NCI-H2171 (cell line): ENCODE data around the gene CLIC3.

ENCODE experiments used
- DNase-seq: peaks from one replicate; lab custom pipeline; 2025; lab: John Stamatoyannopoulos, UW

Gene CLIC3

GRCh38 chr9:136964171-136964689 is 32.1 kb downstream of the CLIC3 start:
- no peak for DNase-seq

- no peak for DNase-seq
Measured at GRCh38 chr9:136963751-136964150, 32.6 kb downstream of the CLIC3 start.

GRCh38 chr9:136963341-136963740 is 33.0 kb downstream of the CLIC3 start:
- no peak for DNase-seq

DNA sequence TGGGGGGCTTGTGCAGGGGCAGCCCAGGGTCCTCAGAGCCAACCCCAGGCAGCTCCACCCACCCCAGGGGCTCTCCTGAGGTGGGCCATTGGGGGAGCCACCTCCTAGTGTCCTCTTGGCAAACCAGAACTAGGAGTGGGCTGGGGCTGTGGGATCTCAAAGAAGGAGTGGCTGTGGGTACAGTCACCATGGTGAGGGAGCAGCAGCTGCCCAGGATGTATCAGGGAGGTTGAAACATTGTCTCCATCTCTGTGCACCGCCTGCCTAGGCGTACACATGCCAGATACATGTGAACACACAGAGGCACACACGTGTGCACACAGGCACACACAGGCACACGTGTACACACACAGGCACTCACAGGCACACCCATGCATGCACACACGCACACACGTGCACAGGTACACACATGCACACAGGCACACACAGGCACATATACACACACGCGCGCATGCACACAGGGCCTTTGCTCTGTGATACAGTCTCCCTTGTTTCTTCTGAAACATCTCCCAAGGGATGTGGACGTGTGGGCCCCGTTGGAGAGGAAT is 33.6 kb downstream of the CLIC3 start:
- no peak for DNase-seq

- DNase-seq: no peak
Measured at GRCh38 chr9:136962163-136962562, 34.2 kb downstream of the CLIC3 start.

DNA sequence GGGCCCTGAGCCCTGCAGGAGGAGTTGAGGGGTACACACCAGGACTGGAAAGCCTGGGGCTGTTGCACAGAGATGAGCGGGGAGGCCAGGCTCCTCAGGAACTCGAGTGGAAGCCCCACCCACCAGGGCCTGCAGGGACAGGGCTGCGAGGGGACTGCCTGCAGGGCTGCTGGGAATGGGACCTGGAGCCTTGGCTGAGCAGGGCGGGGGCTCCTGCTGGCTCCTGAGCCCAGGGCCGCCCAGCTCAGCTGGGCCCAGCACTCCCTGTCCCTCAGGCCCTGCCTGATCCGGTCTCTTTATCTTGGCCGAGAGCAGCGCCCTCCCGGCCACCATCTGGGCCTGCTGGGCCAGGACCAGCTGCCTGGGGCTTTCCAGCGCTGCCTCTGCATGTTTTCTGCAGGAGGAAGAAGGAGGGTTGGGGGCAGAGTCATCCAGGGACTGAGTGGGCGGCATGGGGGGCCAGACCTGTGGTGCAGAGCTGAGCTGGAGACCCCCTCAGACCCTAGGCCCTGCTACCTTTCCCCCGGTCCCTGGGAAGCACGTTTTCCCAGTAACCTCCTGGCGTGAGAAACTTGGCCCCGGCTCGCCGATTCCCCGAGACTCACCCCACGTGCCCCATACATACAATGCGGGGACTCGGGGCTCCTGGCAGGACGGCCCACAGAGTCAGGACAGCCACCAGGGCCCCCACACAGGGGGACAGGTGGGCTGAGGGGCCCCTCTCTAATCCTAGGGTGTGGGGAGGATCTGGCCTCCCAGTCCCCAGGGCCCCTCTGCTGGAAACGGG is 34.9 kb downstream of the CLIC3 start:
- DNase-seq: no peak

DNA sequence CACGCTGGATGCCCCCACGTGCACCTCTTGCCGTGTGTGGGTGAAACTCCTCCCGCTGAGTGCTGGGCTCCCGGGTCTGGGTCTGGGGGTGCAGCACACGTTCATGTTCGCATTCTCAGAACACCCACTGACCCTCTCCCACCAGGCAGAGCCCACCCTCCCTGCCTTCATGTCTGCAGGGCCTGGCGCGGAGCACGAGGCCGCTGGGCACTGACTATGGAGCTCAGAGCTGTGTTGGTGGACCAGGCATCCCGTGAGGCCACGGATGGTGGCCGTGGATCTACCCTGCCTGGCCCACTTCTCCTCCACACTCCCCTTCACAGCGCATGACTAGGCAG is 35.5 kb downstream of the CLIC3 start:
- no peak for DNase-seq

GRCh38 chr9:136960212-136960937 is 36.0 kb downstream of the CLIC3 start:
- DNase-seq: no peak

DNA sequence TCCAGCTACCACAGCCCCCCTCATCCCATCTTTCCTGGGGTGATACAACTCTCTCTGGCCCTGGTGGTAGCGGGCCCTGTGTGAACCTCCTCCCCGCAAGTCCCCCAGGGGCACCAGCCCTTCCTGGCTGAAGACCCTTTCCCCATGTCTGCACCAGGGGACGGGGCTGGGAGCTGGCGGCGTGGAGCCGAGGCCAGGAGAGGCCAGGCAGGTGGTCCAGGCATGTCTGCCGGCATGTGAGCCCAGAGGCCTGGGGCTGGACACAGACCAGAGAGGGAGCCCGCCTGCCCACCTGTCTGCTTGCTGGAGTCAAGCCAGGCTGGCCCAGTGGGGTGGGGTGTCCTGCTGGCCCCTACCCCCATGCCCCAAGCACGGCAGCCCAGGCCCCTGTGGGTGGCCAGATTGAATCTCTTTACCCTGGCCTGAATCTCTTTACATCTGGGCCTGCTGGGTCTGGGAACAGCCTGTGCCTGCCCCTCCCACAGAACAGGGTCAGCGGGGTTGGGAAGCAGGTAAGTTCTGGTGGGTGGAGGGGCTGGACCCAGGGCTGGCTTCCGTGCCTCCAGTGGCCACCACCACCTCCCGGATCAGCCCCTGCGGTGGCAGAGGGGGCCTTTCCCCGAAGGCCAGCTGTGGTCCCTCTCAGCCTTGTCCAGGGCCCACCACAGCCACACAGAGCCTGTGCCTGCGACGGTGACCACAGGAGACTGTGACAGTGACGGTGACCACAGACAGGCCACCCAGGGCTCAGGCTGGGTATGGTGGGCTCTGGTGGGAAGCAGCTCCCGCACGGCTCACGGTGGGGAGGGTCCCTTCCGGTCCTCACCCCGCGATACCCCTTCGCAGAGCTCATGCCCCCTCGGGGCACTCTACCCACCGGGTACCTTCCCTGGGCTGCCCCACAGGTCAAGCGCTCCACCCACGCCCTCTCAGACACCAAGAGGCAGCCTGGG is 37.2 kb downstream of the CLIC3 start:
- DNase-seq: no peak

GRCh38 chr9:136958473-136958872 is 37.9 kb downstream of the CLIC3 start:
- DNase-seq: no peak

DNA sequence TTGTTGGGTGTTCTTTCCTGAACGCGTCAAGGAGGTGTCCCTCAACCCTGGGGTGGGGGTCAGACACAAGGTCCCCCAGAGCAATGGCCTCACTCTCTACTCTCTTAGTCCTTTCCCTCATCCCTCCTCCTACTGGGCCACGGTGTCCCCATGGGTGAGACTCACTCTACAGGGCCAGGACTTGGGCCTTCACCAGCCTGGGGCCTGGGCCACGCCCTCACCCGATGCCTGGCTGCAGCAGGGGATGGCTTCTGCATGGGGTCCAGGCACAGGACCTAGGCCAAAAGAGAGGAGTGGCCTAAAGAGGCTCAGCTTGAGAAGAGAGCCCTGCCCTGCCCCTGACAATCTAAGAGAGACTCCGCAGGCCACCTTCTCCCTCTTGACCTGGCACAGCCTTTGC is 38.5 kb downstream of the CLIC3 start:
- no peak for DNase-seq

- DNase-seq: no peak
Measured at GRCh38 chr9:136957461-136957860, 38.9 kb downstream of the CLIC3 start.

DNA sequence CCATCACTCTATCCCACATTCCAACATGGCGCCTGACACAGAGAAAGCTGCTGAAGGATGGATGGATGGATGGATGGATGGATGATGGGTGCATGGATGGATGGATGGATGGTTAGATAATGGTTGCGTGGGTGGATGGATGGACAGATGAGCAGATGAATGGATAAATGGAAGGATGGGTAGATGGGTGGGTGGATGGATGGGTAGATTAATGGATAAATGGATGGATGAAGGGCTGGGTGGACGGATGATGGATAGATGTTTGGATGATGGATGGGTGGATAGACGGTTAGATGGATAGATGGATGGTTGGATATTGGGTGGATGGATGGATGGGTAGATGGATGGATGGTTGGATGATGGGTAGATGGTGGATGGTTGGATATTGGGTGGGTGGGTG is 39.8 kb downstream of the CLIC3 start:
- DNase-seq: no peak

- no peak for DNase-seq
Measured at GRCh38 chr9:136955943-136956335, 40.4 kb downstream of the CLIC3 start.

DNA sequence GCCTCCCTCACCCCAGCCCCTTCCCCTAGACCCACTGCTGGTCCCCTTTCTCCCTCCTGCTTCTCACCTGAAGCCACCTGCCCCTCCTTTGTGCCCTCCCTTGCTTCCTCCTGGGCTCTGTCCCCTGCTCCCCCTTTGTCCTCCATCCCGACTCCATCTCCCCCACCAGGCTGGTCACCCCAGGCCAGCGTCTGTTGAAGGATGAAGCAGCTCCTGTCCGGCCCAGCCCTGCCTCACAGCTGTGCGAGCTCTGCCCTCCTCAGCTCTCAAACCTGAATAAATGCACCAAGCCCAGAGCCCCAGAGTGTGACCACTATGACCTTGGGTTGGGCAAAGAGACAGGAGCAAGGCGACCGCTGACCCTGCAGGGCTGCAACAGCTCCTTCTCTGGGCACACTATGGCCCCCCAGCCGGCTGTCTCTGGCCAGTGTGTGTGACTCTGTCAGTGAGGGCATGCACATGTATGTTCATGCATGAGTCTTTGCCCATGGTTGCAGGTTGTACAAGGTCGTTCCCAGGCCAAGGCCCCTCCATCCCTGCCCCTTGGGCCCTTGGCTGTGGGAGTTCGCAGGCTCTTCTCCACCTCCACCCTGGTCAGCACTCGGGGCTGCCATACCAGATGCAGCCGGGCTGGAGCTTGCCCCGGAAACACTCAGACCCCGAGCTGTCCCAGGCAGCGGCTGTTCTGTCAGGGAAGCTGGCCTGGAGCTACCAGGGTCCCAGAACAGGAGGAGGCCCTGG is 41.0 kb downstream of the CLIC3 start:
- DNase-seq: no peak

DNA sequence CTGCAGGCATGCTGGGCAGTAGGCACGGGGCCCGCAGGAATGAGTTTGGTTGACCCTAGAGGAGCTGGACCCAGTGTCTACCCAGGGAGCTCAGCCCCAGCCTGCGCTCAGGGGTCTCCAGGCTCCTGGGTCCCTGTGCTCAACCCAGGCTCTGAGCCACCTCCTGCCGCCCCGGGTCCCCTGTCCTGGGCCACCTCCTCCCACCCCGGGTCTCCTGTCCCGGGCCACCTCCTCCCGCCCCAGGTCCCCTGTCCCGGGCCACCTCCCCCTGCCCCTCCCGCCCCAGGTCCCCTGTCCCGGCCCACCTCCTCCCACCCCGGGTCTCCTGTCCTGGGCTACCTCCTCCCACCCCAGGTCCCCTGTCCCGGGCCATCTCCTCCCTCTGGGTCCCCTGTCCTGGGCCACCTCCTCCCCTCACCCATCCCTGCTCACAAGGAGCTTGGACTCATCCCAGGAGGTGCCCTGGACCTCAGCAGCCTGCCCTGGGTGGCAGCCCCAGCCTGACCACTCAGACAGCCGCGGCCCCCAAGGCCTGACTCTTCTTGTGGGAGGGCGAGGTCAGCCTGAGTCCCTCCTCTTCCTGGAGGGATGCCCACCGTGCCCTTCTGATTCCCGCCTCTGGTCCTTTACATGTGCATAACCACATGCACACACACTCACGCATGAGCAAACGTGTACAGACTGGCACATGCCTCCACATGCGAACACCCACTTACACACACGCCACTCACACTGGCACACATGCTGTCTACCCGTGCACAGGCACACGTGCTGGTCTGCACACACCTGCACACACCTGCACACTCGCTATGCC is 41.9 kb downstream of the CLIC3 start:
- DNase-seq: no peak

DNA sequence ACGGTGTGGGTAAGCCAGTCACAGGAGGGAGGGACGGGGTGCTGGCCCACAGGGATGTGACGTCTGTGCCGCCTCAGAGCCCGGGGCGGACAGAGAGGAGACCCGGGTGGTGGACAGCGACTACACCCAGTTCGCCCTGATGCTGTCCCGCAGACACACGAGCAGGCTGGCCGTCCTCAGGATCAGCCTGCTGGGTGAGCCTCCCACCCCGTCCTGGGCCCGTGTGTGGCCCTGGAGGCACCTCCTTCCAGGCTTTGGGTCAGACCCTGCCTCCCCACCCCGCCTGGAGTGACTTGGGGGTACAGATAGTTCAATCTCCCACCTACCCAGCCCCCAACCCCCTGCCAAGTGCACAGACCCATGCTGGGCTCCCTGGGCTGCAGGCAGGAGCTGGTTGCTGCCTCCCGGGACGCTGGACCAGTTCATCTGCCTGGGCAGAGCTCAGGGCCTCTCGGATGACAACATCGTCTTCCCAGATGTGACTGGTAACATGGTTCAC is 42.5 kb downstream of the CLIC3 start:
- DNase-seq: no peak

GRCh38 chr9:136952876-136953770 is 43.2 kb downstream of the CLIC3 start:
- DNase-seq: no peak

DNA sequence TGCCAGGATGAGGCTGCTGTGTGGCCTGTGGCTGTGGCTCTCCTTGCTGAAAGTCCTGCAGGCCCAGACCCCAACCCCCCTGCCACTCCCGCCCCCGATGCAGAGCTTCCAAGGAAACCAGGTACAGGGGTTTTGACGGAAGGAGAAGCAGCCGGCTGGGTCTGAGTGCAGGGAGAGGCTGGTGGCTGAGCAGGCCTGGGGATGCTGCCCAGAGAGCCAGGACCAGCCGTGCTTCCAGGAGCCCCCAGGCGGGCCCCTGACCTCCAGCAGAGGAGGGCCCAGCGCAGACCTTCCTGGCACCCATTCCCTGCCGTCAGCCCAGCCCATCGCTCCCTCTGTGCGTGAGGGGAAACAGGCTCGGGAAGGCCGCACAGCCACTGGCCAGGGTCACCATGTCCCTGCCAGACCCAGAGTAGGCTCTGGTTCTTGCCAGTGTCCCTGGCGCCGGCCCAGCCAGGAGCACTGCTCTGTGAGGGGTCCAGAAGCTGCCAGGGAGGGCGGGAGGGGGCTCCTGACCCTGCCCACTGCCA is 44.0 kb downstream of the CLIC3 start:
- DNase-seq: no peak
